PC-9 (cell line): ENCODE data around the gene ANKRD6.

Source experiments
- EZH2 ChIP-seq: fragments of 200-600 bp; sonication (generic); IDR thresholded peaks from 2 replicates; pipeline ENCODE4 v1.8.0; 2017; ENCODE audit warnings: antibody characterized with exemption, low read depth
- TF ChIP-seq, protein P1 (sequence below): fragments of 200-600 bp; sonication (generic); conservative IDR thresholded peaks from 2 replicates; pipeline ENCODE4 v1.6.1; 2017; ENCODE audit warnings: mixed run types, antibody characterized with exemption, mild to moderate bottlenecking, moderate library complexity

DNA sequence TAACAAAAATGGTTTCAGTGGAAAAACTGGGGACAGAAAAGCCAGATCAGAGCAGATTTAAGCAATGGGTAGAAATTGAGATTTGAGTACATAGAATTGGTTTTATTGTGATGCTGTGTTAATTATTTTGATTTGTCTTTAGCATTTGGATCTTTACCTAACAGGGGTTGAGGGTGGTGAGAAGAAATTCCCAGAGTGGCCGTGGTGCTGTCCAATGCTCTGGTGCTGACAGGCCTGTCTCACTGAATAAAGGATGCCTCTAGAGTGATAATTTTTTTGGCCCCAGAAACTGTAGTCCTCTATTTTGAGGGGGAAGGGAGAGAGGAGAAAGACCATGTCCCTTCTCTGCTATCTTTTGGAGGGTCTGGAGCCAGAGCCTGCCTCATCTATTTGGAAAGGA lies 126.5 kb downstream of the ANKRD6 start:
- TF ChIP-seq, protein P1, sequence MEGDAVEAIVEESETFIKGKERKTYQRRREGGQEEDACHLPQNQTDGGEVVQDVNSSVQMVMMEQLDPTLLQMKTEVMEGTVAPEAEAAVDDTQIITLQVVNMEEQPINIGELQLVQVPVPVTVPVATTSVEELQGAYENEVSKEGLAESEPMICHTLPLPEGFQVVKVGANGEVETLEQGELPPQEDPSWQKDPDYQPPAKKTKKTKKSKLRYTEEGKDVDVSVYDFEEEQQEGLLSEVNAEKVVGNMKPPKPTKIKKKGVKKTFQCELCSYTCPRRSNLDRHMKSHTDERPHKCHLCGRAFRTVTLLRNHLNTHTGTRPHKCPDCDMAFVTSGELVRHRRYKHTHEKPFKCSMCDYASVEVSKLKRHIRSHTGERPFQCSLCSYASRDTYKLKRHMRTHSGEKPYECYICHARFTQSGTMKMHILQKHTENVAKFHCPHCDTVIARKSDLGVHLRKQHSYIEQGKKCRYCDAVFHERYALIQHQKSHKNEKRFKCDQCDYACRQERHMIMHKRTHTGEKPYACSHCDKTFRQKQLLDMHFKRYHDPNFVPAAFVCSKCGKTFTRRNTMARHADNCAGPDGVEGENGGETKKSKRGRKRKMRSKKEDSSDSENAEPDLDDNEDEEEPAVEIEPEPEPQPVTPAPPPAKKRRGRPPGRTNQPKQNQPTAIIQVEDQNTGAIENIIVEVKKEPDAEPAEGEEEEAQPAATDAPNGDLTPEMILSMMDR: no peak
- TF ChIP-seq EZH2: no peak
